Esophagus squamous epithelium (tissue), 5 donors: ENCODE measurements around the gene KLHDC8B. TPM values are rescaled to one million over a fixed set of nuclear protein-coding genes. Genes with fewer than 3 reads are reported as not detected.

Experiments used
- DNase-seq: peaks from one replicate; lab custom pipeline; 2025; lab: John Stamatoyannopoulos, UW
- H3K27ac ChIP-seq, 4 donors: fragments of 200-600 bp; sonication (generic); one replicate each; pipeline ENCODE4 v1.5.1; 2016 to 2019; ENCODE audit warnings: mild to moderate bottlenecking in 1 of 4
- H3K27me3 ChIP-seq, 4 donors: fragments of 200-600 bp; sonication (generic); 1 replicate in 3 of 4; 2 replicates in 1 of 4; pipeline versions ENCODE4 v1.5.1 to v1.6.0; 2017 to 2021; ENCODE audit warnings: antibody characterized with exemption in 1 of 4
- H3K36me3 ChIP-seq, 3 donors: fragments of 200-600 bp; sonication (generic); one replicate each; pipeline ENCODE4 v1.5.1; 2016 to 2019
- H3K4me1 ChIP-seq, 3 donors: fragments of 200-600 bp; sonication (generic); one replicate each; pipeline ENCODE4 v1.5.1; 2017 to 2019
- H3K4me3 ChIP-seq, 4 donors: fragments of 200-600 bp; sonication (generic); 1 replicate in 3 of 4; 2 replicates in 1 of 4; pipeline ENCODE4 v1.5.1; 2016 to 2019; ENCODE audit warnings: mild to moderate bottlenecking in 2 of 4, moderate library complexity in 1 of 4
- H3K9me3 ChIP-seq, 3 donors: fragments of 200-600 bp; sonication (generic); one replicate each; pipeline ENCODE4 v1.5.1; 2016 to 2019
- CTCF ChIP-seq, 6 experiments: fragments of 450-650 bp in 4 of 6; fragments of 200-600 bp in 2 of 6; sonication (generic) in 2 of 6; IDR thresholded peaks; one replicate each; pipeline ENCODE4 v1.5.1; 2016 to 2019; ENCODE audit warnings: antibody characterized with exemption in 6 of 6, mild to moderate bottlenecking in 4 of 6, moderate library complexity in 4 of 6
- POLR2A ChIP-seq, 4 donors: fragments of 450-650 bp; IDR thresholded peaks; one replicate each; pipeline ENCODE4 v1.6.1; 2017; ENCODE audit warnings: antibody characterized with exemption in 4 of 4, mild to moderate bottlenecking in 4 of 4, moderate library complexity in 3 of 4
- WGBS, 2 donors: methylation state at CpG; one replicate each; pipeline ENCODE4 v1.1.5; 2018; 5-methylcytosine and 5-hydroxymethylcytosine counted together
- intact Hi-C: fragments of 100-400 bp; cut with DNase I; formaldehyde crosslinking; loops from one replicate; pipeline ENCODE4 v1.15.0; 2022
- total RNA-seq, 4 donors: library from RNA; depleted of rRNA; stranded (reverse); fragments of >200 nt; gene quantifications; one replicate each; pipeline ENCODE4 v1.1.0, GENCODE V29; 2016
- donor health status: DM: yes; HTN: yes; CAD: no.

Gene KLHDC8B
- total RNA-seq, 4 donors from 2014 or later, result 18.0 to 58.6 (median 46.3) TPM

- no peak overlapping the region for H3K27ac ChIP-seq
- H3K4me3 ChIP-seq, result no peak overlapping the region
- H3K27me3 ChIP-seq, result no peaks in the 10 kb centered on the region
- H3K9me3 ChIP-seq, result no peaks in the 10 kb centered on the region
- no peak for DNase-seq
- TF ChIP-seq CTCF (IDR thresholded peaks at IDR 0.05) (no peak), POLR2A (IDR thresholded peaks at IDR 0.05) (no peak)
- H3K36me3 ChIP-seq, result peaks cover 15 to 38% (median 17%) of the 10 kb centered on the region in 3 donors
- peaks cover 15 to 33% (median 16%) of the 10 kb centered on the region in 3 donors for H3K4me1 ChIP-seq
- WGBS, 2 donors, result 93 to 94% methylated on average over 9 to 13 of the region's 21 CpGs
- intact Hi-C loops, result loop anchor here (10.0 kb wide), 1 partner anchor 282 kb away; no protein-coding TSS in a partner anchor
Measured at GRCh38 chr3:49162751-49163419, 8.5 kb upstream of the KLHDC8B start.

GRCh38 chr3:49163609-49164008, 7.8 kb upstream of the KLHDC8B start:
- no peaks in the 10 kb centered on the region for H3K27me3 ChIP-seq
- peaks cover 15 to 31% (median 16%) of the 10 kb centered on the region in 3 donors for H3K4me1 ChIP-seq
- WGBS, 2 donors, result 77% methylated on average over 4 of the region's 8 CpGs; no CpG with 5 or more reads in 1 of the 2 donors
- peaks cover 15 to 38% (median 17%) of the 10 kb centered on the region in 3 donors for H3K36me3 ChIP-seq
- no peak for DNase-seq
- H3K4me3 ChIP-seq, result no peak overlapping the region
- no peaks in the 10 kb centered on the region for H3K9me3 ChIP-seq
- TF ChIP-seq POLR2A (IDR thresholded peaks at IDR 0.05) (no peak), CTCF (IDR thresholded peaks at IDR 0.05) (no peak)
- intact Hi-C loops, result loop anchor here (10.0 kb wide), 1 partner anchor 281 kb away; no protein-coding TSS in a partner anchor
- H3K27ac ChIP-seq, result no peak overlapping the region

GRCh38 chr3:49164983-49165720, 6.2 kb upstream of the KLHDC8B start:
- Histone ChIP-seq H3K27me3 (no peaks in the 10 kb centered on the region), H3K36me3 (peaks cover 15 to 38% (median 17%) of the 10 kb centered on the region in 3 donors), H3K4me3 (peak overlapping the region; percentile 80 to 96 (median 86)), H3K4me1 (peaks cover 15 to 34% (median 16%) of the 10 kb centered on the region in 3 donors), H3K27ac (peak overlapping the region; percentile 86 to 96 (median 94)), H3K9me3 (no peaks in the 10 kb centered on the region)
- TF ChIP-seq POLR2A (IDR thresholded peaks at IDR 0.05), result no peak
- TF ChIP-seq CTCF (IDR thresholded peaks at IDR 0.05), result no peak
- intact Hi-C loops, result loop anchor here (10.0 kb wide), 1 partner anchor 280 kb away; no protein-coding TSS in a partner anchor
- WGBS, 2 donors, result 27 to 37% methylated on average over 6 of the region's 6 CpGs
- DNase-seq, result no peak

GRCh38 chr3:49165771-49166751, 5.3 kb upstream of the KLHDC8B start, which contains the start of gene CCDC71:
TSS of gene CCDC71 (minus strand) at chr3:49166331. CDS start at chr3:49164208, 2,123 bp downstream.
- Histone ChIP-seq H3K9me3 (no peaks in the 10 kb centered on the region), H3K4me3 (peak within 1 kb of the TSS; percentile 80 to 96 (median 86)), H3K4me1 (peaks cover 20 to 44% (median 24%) of the 10 kb centered on the region in 3 donors), H3K27me3 (no peaks in the 10 kb centered on the region), H3K27ac (peak within 1 kb of the TSS; percentile 86 to 96 (median 94)), H3K36me3 (peaks cover 15 to 38% (median 17%) of the 10 kb centered on the region in 3 donors)
- DNase-seq, result no peak
- no peak for TF ChIP-seq CTCF (IDR thresholded peaks at IDR 0.05)
- peak in 2 of 4 donors; percentile 56 to 67 for TF ChIP-seq POLR2A (IDR thresholded peaks at IDR 0.05)
- intact Hi-C loops, result loop anchor here (10.0 kb wide), 1 partner anchor 279 kb away; no protein-coding TSS in a partner anchor
- 0 to 23% methylated on average over 2 to 9 of the region's 69 CpGs for WGBS, 2 donors
